ENCODE measurements around the gene LHX5.

Gene LHX5

GRCh38 chr12:113456761-113457160 lies 14.9 kb downstream of the LHX5 start:
- H3K27ac ChIP-seq (ENCODE audit: low read depth, low read length), result no peak overlapping the region
- no peaks in the 10 kb centered on the region for H3K36me3 ChIP-seq (ENCODE audit: control insufficient read depth in 1 of 2, insufficient read depth in 2 of 2, low read length in 2 of 2)
- H3K4me1 ChIP-seq (ENCODE audit: control insufficient read depth in 1 of 2, insufficient read depth in 2 of 2, low read length in 2 of 2), result no peaks in the 10 kb centered on the region
- H3K9me3 ChIP-seq (ENCODE audit: control insufficient read depth in 1 of 2, low read length in 2 of 2), result no peaks in the 10 kb centered on the region
- no peak overlapping the region for H3K4me3 ChIP-seq (ENCODE audit: low read depth in 1 of 2, low read length in 2 of 2)
- H3K27me3 ChIP-seq (ENCODE audit: control insufficient read depth in 1 of 2, insufficient read depth in 2 of 2, low read length in 2 of 2), result peaks cover 4 to 10% of the 10 kb centered on the region in 2 donors
- no peak overlapping the region for H3K9ac ChIP-seq (ENCODE audit: low read depth in 1 of 2, low read length in 2 of 2)

- no peak overlapping the region for H3K9ac ChIP-seq (ENCODE audit: low read depth in 1 of 2, low read length in 2 of 2)
- H3K4me3 ChIP-seq (ENCODE audit: low read depth in 1 of 2, low read length in 2 of 2), result no peak overlapping the region
- H3K27me3 ChIP-seq (ENCODE audit: control insufficient read depth in 1 of 2, insufficient read depth in 2 of 2, low read length in 2 of 2), result peaks cover 4 to 5% of the 10 kb centered on the region in 2 donors
- H3K4me1 ChIP-seq (ENCODE audit: control insufficient read depth in 1 of 2, insufficient read depth in 2 of 2, low read length in 2 of 2), result no peaks in the 10 kb centered on the region
- no peak overlapping the region for H3K27ac ChIP-seq (ENCODE audit: low read depth, low read length)
- no peaks in the 10 kb centered on the region for H3K9me3 ChIP-seq (ENCODE audit: control insufficient read depth in 1 of 2, low read length in 2 of 2)
- H3K36me3 ChIP-seq (ENCODE audit: control insufficient read depth in 1 of 2, insufficient read depth in 2 of 2, low read length in 2 of 2), result no peaks in the 10 kb centered on the region
Measured at GRCh38 chr12:113456199-113456598, 15.5 kb downstream of the LHX5 start.

- H3K36me3 ChIP-seq (ENCODE audit: control insufficient read depth in 1 of 2, insufficient read depth in 2 of 2, low read length in 2 of 2), result no peaks in the 10 kb centered on the region
- H3K9ac ChIP-seq (ENCODE audit: low read depth in 1 of 2, low read length in 2 of 2), result no peak overlapping the region
- H3K4me3 ChIP-seq (ENCODE audit: low read depth in 1 of 2, low read length in 2 of 2), result no peak overlapping the region
- H3K4me1 ChIP-seq (ENCODE audit: control insufficient read depth in 1 of 2, insufficient read depth in 2 of 2, low read length in 2 of 2), result no peaks in the 10 kb centered on the region
- no peaks in the 10 kb centered on the region for H3K9me3 ChIP-seq (ENCODE audit: control insufficient read depth in 1 of 2, low read length in 2 of 2)
- H3K27ac ChIP-seq (ENCODE audit: low read depth, low read length), result no peak overlapping the region
- H3K27me3 ChIP-seq (ENCODE audit: control insufficient read depth in 1 of 2, insufficient read depth in 2 of 2, low read length in 2 of 2), result no peaks in the 10 kb centered on the region
Measured at GRCh38 chr12:113453330-113453729, 18.3 kb downstream of the LHX5 start.

DNA sequence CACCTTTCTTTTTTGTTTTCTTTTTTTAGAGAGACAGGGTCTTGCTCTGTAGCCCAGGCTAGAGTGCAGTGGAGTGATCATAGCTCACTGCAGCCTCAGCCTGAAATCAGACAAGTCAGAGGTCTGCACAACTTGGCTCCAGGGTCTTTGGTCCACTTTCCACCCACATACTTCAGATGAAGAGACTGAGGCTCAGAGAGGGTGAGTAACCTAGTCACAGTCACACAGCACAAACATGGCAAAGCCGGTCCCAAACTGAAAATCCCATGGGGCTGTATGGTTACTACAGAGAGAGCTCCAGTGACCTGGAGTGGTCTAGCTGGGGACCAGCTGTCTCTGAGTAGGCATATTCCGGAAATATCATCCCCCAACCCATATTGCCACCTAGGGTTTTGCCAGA lies 19.2 kb downstream of the LHX5 start:
- no peak overlapping the region for H3K27ac ChIP-seq (ENCODE audit: low read depth, low read length)
- no peaks in the 10 kb centered on the region for H3K27me3 ChIP-seq (ENCODE audit: control insufficient read depth in 1 of 2, insufficient read depth in 2 of 2, low read length in 2 of 2)
- H3K9me3 ChIP-seq (ENCODE audit: control insufficient read depth in 1 of 2, low read length in 2 of 2), result no peaks in the 10 kb centered on the region
- H3K9ac ChIP-seq (ENCODE audit: low read depth in 1 of 2, low read length in 2 of 2), result no peak overlapping the region
- H3K36me3 ChIP-seq (ENCODE audit: control insufficient read depth in 1 of 2, insufficient read depth in 2 of 2, low read length in 2 of 2), result no peaks in the 10 kb centered on the region
- no peak overlapping the region for H3K4me3 ChIP-seq (ENCODE audit: low read depth in 1 of 2, low read length in 2 of 2)
- H3K4me1 ChIP-seq (ENCODE audit: control insufficient read depth in 1 of 2, insufficient read depth in 2 of 2, low read length in 2 of 2), result no peaks in the 10 kb centered on the region

- Histone ChIP-seq H3K9ac (ENCODE audit: low read depth in 1 of 2, low read length in 2 of 2) (no peak overlapping the region), H3K27me3 (ENCODE audit: control insufficient read depth in 1 of 2, insufficient read depth in 2 of 2, low read length in 2 of 2) (no peaks in the 10 kb centered on the region), H3K4me3 (ENCODE audit: low read depth in 1 of 2, low read length in 2 of 2) (no peak overlapping the region), H3K36me3 (ENCODE audit: control insufficient read depth in 1 of 2, insufficient read depth in 2 of 2, low read length in 2 of 2) (no peaks in the 10 kb centered on the region), H3K9me3 (ENCODE audit: control insufficient read depth in 1 of 2, low read length in 2 of 2) (no peaks in the 10 kb centered on the region), H3K4me1 (ENCODE audit: control insufficient read depth in 1 of 2, insufficient read depth in 2 of 2, low read length in 2 of 2) (no peaks in the 10 kb centered on the region), H3K27ac (ENCODE audit: low read depth, low read length) (no peak overlapping the region)
Measured at GRCh38 chr12:113449839-113450238, 21.8 kb downstream of the LHX5 start.

DNA sequence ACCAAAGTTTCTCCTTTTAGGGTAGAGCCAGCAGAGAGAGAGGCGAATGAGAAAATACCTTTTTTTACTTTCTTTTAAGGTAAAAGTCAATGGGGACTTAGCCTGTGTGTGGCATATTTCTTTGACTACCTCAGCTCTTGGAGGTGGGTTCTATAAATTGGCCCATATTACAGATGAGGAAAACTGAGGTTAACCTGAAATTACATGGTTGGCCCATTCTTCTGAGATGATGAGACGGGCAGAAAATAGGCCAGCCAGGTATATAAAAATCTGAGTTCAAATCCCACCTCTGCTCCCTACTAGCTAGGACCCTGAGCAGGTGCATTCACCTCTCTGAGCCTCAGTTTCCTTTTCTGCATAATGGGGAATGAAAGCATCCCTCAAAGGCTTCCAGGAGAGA lies 22.4 kb downstream of the LHX5 start:
- no peaks in the 10 kb centered on the region for H3K27me3 ChIP-seq (ENCODE audit: control insufficient read depth in 1 of 2, insufficient read depth in 2 of 2, low read length in 2 of 2)
- no peak overlapping the region for H3K9ac ChIP-seq (ENCODE audit: low read depth in 1 of 2, low read length in 2 of 2)
- no peaks in the 10 kb centered on the region for H3K9me3 ChIP-seq (ENCODE audit: control insufficient read depth in 1 of 2, low read length in 2 of 2)
- H3K4me1 ChIP-seq (ENCODE audit: control insufficient read depth in 1 of 2, insufficient read depth in 2 of 2, low read length in 2 of 2), result no peaks in the 10 kb centered on the region
- H3K4me3 ChIP-seq (ENCODE audit: low read depth in 1 of 2, low read length in 2 of 2), result no peak overlapping the region
- no peak overlapping the region for H3K27ac ChIP-seq (ENCODE audit: low read depth, low read length)
- no peaks in the 10 kb centered on the region for H3K36me3 ChIP-seq (ENCODE audit: control insufficient read depth in 1 of 2, insufficient read depth in 2 of 2, low read length in 2 of 2)

DNA sequence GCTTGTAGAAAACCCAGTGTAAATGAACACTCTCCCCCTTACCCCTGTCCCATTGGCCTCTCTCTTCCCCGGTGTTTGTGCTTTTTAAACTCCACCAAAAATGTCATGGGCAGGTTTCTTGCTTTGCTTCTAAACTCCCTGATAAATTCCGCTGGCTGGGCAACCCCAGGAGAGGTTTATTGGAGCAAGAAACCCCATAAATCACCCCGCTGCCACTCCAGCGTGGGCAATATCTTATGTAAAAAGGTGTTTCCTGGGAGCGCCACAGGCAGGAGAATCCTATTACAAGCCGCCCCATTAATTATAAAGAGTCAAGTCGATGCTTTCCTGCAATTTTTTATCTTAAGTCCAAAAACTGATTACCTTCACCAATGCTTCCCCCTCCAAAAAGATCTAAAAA lies 22.8 kb downstream of the LHX5 start:
- H3K27me3 ChIP-seq (ENCODE audit: control insufficient read depth in 1 of 2, insufficient read depth in 2 of 2, low read length in 2 of 2), result no peaks in the 10 kb centered on the region
- H3K4me1 ChIP-seq (ENCODE audit: control insufficient read depth in 1 of 2, insufficient read depth in 2 of 2, low read length in 2 of 2), result no peaks in the 10 kb centered on the region
- no peak overlapping the region for H3K27ac ChIP-seq (ENCODE audit: low read depth, low read length)
- H3K9ac ChIP-seq (ENCODE audit: low read depth in 1 of 2, low read length in 2 of 2), result no peak overlapping the region
- no peaks in the 10 kb centered on the region for H3K9me3 ChIP-seq (ENCODE audit: control insufficient read depth in 1 of 2, low read length in 2 of 2)
- no peak overlapping the region for H3K4me3 ChIP-seq (ENCODE audit: low read depth in 1 of 2, low read length in 2 of 2)
- no peaks in the 10 kb centered on the region for H3K36me3 ChIP-seq (ENCODE audit: control insufficient read depth in 1 of 2, insufficient read depth in 2 of 2, low read length in 2 of 2)

DNA sequence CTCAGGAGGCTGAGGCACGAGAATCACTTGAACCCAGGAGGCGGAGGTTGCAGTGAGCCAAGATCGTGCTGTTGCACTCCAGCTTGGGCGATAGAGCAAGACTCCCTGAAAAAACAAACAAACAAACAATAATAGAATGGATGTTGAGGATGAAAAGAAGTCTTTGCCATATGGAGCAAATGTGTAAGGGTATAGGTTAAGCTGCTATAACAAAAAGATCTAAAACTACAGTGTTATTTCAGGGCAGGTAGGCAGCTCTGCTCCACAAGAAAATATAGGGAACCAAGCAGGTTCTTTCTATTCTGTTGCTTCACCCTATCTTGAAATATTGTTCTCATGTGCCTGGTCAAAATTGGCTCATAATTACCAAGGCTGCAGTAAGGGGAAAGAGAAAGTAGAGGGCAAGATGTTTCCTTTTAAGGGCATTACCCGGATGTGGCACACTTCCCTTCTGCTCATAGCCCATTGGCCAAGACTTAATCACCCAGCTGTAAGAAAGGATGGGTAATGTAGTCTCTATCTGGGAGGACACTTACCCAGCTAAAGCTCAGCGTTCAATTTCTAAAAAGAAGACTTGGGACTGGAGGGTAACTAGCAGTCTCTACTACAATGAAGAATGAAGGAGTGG lies 26.0 kb downstream of the LHX5 start:
- Histone ChIP-seq H3K27me3 (ENCODE audit: control insufficient read depth in 1 of 2, insufficient read depth in 2 of 2, low read length in 2 of 2) (no peaks in the 10 kb centered on the region), H3K4me3 (ENCODE audit: low read depth in 1 of 2, low read length in 2 of 2) (no peak overlapping the region), H3K9me3 (ENCODE audit: control insufficient read depth in 1 of 2, low read length in 2 of 2) (no peaks in the 10 kb centered on the region)

DNA sequence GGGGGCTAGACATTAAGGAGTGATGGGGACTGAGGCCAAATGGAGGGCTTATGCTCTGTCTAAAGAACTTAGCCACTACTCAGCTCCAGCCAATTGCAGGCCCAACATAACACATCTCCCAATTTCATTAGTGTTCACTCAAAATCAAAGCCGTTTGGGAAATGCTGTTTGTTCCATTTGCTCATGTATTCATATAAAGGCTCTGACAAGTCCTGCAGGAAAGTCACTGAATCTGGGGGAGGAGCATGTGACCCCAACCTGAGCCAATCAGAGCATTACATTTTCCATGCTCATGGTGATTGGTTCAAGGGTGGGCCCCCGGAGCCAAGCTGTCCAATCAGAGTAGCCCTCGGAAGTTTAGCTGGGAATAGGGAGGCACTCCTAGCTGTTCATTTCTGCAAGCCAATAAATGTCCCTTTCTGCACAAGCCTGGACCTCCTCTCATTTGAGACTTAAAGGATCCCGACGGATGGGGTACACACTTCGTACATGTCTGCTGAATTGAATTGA lies 28.6 kb downstream of the LHX5 start:
- Histone ChIP-seq H3K9me3 (ENCODE audit: control insufficient read depth in 1 of 2, low read length in 2 of 2) (no peaks in the 10 kb centered on the region), H3K27ac (ENCODE audit: low read depth, low read length) (no peak overlapping the region), H3K36me3 (ENCODE audit: control insufficient read depth in 1 of 2, insufficient read depth in 2 of 2, low read length in 2 of 2) (peaks cover 0 to 2% of the 10 kb centered on the region in 2 donors), H3K4me1 (ENCODE audit: control insufficient read depth in 1 of 2, insufficient read depth in 2 of 2, low read length in 2 of 2) (no peaks in the 10 kb centered on the region), H3K4me3 (ENCODE audit: low read depth in 1 of 2, low read length in 2 of 2) (no peak overlapping the region), H3K9ac (ENCODE audit: low read depth in 1 of 2, low read length in 2 of 2) (no peak overlapping the region), H3K27me3 (ENCODE audit: control insufficient read depth in 1 of 2, insufficient read depth in 2 of 2, low read length in 2 of 2) (no peaks in the 10 kb centered on the region)

More for the DNA sequence above, 26.0 kb downstream of the LHX5 start:
- Histone ChIP-seq H3K9ac (ENCODE audit: low read depth in 1 of 2, low read length in 2 of 2) (no peak overlapping the region), H3K27ac (ENCODE audit: low read depth, low read length) (no peak overlapping the region), H3K4me1 (ENCODE audit: control insufficient read depth in 1 of 2, insufficient read depth in 2 of 2, low read length in 2 of 2) (no peaks in the 10 kb centered on the region), H3K36me3 (ENCODE audit: control insufficient read depth in 1 of 2, insufficient read depth in 2 of 2, low read length in 2 of 2) (no peaks in the 10 kb centered on the region)

- no peaks in the 10 kb centered on the region for H3K4me1 ChIP-seq (ENCODE audit: control insufficient read depth in 1 of 2, insufficient read depth in 2 of 2, low read length in 2 of 2)
Measured at GRCh38 chr12:113440947-113441782, 30.5 kb downstream of the LHX5 start.

More at GRCh38 chr12:113440947-113441782, 30.5 kb downstream of the LHX5 start:
- Histone ChIP-seq H3K9ac (ENCODE audit: low read depth in 1 of 2, low read length in 2 of 2) (no peak overlapping the region), H3K27ac (ENCODE audit: low read depth, low read length) (no peak overlapping the region), H3K27me3 (ENCODE audit: control insufficient read depth in 1 of 2, insufficient read depth in 2 of 2, low read length in 2 of 2) (no peaks in the 10 kb centered on the region), H3K9me3 (ENCODE audit: control insufficient read depth in 1 of 2, low read length in 2 of 2) (no peaks in the 10 kb centered on the region), H3K36me3 (ENCODE audit: control insufficient read depth in 1 of 2, insufficient read depth in 2 of 2, low read length in 2 of 2) (peaks cover 0 to 3% of the 10 kb centered on the region in 2 donors), H3K4me3 (ENCODE audit: low read depth in 1 of 2, low read length in 2 of 2) (no peak overlapping the region)

All from duodenal mucosa (tissue), 2 donors.